CD4-positive, alpha-beta T cell treated with Interleukin-2 at 100 ng/mL for 4 hours (primary cell): ENCODE data around the gene ARFGEF2.

Source experiments
- DNase-seq: peaks from one replicate; pipeline ENCODE4 v3.0.0-alpha.2; 2020; ENCODE audit warnings: low spot score

Gene ARFGEF2

GRCh38 chr20:48898896-48899530, 22.5 kb upstream of the ARFGEF2 start:
- DNase-seq = no peak

GRCh38 chr20:48899881-48900280, 21.6 kb upstream of the ARFGEF2 start:
- DNase-seq = no peak

GRCh38 chr20:48901326-48901725, 20.2 kb upstream of the ARFGEF2 start:
- DNase-seq = no peak

GRCh38 chr20:48903705-48904104, 17.8 kb upstream of the ARFGEF2 start:
- DNase-seq = no peak

- peak; percentile 81 for DNase-seq
Observed at GRCh38 chr20:48904566-48905296, 16.8 kb upstream of the ARFGEF2 start.

- DNase-seq = no peak
Observed at GRCh38 chr20:48905297-48905647, 16.2 kb upstream of the ARFGEF2 start.

- DNase-seq = no peak
Observed at GRCh38 chr20:48906221-48906877, 15.2 kb upstream of the ARFGEF2 start.

- DNase-seq = no peak
Observed at GRCh38 chr20:48908656-48909319, 12.7 kb upstream of the ARFGEF2 start.

GRCh38 chr20:48909910-48910309, 11.6 kb upstream of the ARFGEF2 start:
- DNase-seq = no peak

- peak; percentile 25 for DNase-seq
Observed at GRCh38 chr20:48910347-48910781, 11.1 kb upstream of the ARFGEF2 start.

- no peak for DNase-seq
Observed at GRCh38 chr20:48912065-48912464, 9.4 kb upstream of the ARFGEF2 start.

GRCh38 chr20:48916699-48917098, 4.8 kb upstream of the ARFGEF2 start:
- DNase-seq = no peak

- DNase-seq = no peak
Observed at GRCh38 chr20:48919336-48919881, 2.1 kb upstream of the ARFGEF2 start.

GRCh38 chr20:48919882-48920526, 1.5 kb upstream of the ARFGEF2 start:
- no peak for DNase-seq

GRCh38 chr20:48920527-48921167, 864 bp upstream of the ARFGEF2 start:
- DNase-seq = no peak

- no peak for DNase-seq
Observed at GRCh38 chr20:48921883-48922820, 641 bp downstream of the ARFGEF2 start.

GRCh38 chr20:48923149-48923718, 1.7 kb downstream of the ARFGEF2 start:
- DNase-seq = no peak

GRCh38 chr20:48924756-48925109, 3.2 kb downstream of the ARFGEF2 start:
- no peak for DNase-seq

- DNase-seq = no peak
Observed at GRCh38 chr20:48926267-48926666, 4.8 kb downstream of the ARFGEF2 start.

GRCh38 chr20:48926821-48927220, 5.3 kb downstream of the ARFGEF2 start:
- DNase-seq = no peak
